WTC11 (cell line): ENCODE results near the gene GALNT17. TPM values are rescaled to one million over a fixed set of nuclear protein-coding genes. Genes with fewer than 3 reads are reported as not detected.

ENCODE experiments used
- ATAC-seq: fragments of 200-7000 bp; cut with Tn5 transposase; 2 replicates; pipeline ENCODE4 v1.10.0; 2021; ENCODE audit warnings: mild to moderate bottlenecking, moderate library complexity
- CTCF ChIA-PET: fragments of 300-600 bp; sonication (Branson Sonifier 250); formaldehyde crosslinking; loops from one replicate; lab custom pipeline; 2021; ENCODE audit warnings: antibody characterized with exemption; lab: Charles Lee
- POLR2A ChIA-PET: fragments of 350-600 bp; sonication (Branson Sonifier 250); formaldehyde crosslinking; loops from one replicate; lab custom pipeline; 2021; ENCODE audit warnings: antibody characterized with exemption; lab: Charles Lee
- DNase-seq: peaks from one replicate; pipeline ENCODE4 v3.0.0; 2021; ENCODE audit warnings: low spot score
- H3K27ac Mint-ChIP-seq: 2 replicates; pipeline ENCODE4 v1.8.0; 2021; ENCODE audit warnings: mixed read lengths
- H3K27me3 Mint-ChIP-seq: 2 replicates; pipeline ENCODE4 v1.8.0; 2021; ENCODE audit warnings: low read depth, mild to moderate bottlenecking, moderate library complexity, mixed read lengths
- H3K36me3 Mint-ChIP-seq: 2 replicates; pipeline ENCODE4 v1.8.0; 2021; ENCODE audit warnings: mixed read lengths
- H3K4me1 Mint-ChIP-seq: 2 replicates; pipeline ENCODE4 v1.8.0; 2022; ENCODE audit warnings: mixed read lengths
- H3K4me3 Mint-ChIP-seq: 2 replicates; pipeline ENCODE4 v1.8.0; 2021; ENCODE audit warnings: mild to moderate bottlenecking, moderate library complexity, mixed read lengths
- H3K9me3 Mint-ChIP-seq: 2 replicates; pipeline ENCODE4 v1.8.0; 2021; ENCODE audit warnings: mixed read lengths
- CREB1 ChIP-seq: sonication (generic); formaldehyde crosslinking; IDR thresholded peaks from 2 replicates; pipeline ENCODE4 v1.8.0; 2023; ENCODE audit warnings: mild to moderate bottlenecking, missing genetic modification reagents
- ELF4 ChIP-seq: sonication (generic); formaldehyde crosslinking; IDR thresholded peaks from 2 replicates; pipeline ENCODE4 v1.8.1; 2022; ENCODE audit warnings: low read depth, mild to moderate bottlenecking, moderate library complexity, missing genetic modification reagents
- ETV6 ChIP-seq: sonication (generic); formaldehyde crosslinking; IDR thresholded peaks from 2 replicates; pipeline ENCODE4 v1.8.1; 2022; ENCODE audit warnings: mild to moderate bottlenecking, missing genetic modification reagents
- GABPB1 ChIP-seq: sonication (generic); formaldehyde crosslinking; IDR thresholded peaks from 2 replicates; pipeline ENCODE4 v1.8.1; 2023; ENCODE audit warnings: mild to moderate bottlenecking, missing genetic modification reagents
- MXD4 ChIP-seq: fragments of 250-450 bp; sonication (Bioruptor Pico); IDR thresholded peaks from 2 replicates; pipeline ENCODE4 v1.8.0; 2021; ENCODE audit warnings: mild to moderate bottlenecking, moderate library complexity, borderline replicate concordance
- SP1 ChIP-seq: sonication (generic); formaldehyde crosslinking; conservative IDR thresholded peaks from 2 replicates; pipeline ENCODE4 v1.8.1; 2022; ENCODE audit warnings: missing genetic modification reagents
- TP53 ChIP-seq: sonication (generic); formaldehyde crosslinking; IDR thresholded peaks from 2 replicates; pipeline ENCODE4 v1.8.1; 2023; ENCODE audit warnings: mild to moderate bottlenecking, missing genetic modification reagents
- ZNF138 ChIP-seq: sonication (generic); formaldehyde crosslinking; conservative IDR thresholded peaks from 2 replicates; pipeline ENCODE4 v1.8.1; 2022; ENCODE audit warnings: mild to moderate bottlenecking, moderate library complexity, missing genetic modification reagents
- total RNA-seq: library from RNA; stranded (reverse); gene quantifications from 3 replicates; pipeline ENCODE4 v1.2.3, GENCODE V29; 2021
- TF ChIP-seq, protein P1 (sequence below): sonication (generic); formaldehyde crosslinking; IDR thresholded peaks from 2 replicates; pipeline ENCODE4 v1.8.1; 2023; ENCODE audit warnings: mild to moderate bottlenecking, missing genetic modification reagents
- TF ChIP-seq, protein P2 (sequence below): sonication (generic); formaldehyde crosslinking; IDR thresholded peaks from 2 replicates; pipeline ENCODE4 v1.8.1; 2023; ENCODE audit warnings: mild to moderate bottlenecking, missing genetic modification reagents
- TF ChIP-seq, protein P3 (sequence below): sonication (generic); formaldehyde crosslinking; IDR thresholded peaks from 2 replicates; pipeline ENCODE4 v1.8.1; 2022; ENCODE audit warnings: missing genetic modification reagents, borderline replicate concordance
- TF ChIP-seq, protein P4 (sequence below): sonication (generic); formaldehyde crosslinking; IDR thresholded peaks from 2 replicates; pipeline ENCODE4 v1.8.0; 2022; ENCODE audit warnings: mild to moderate bottlenecking, missing genetic modification reagents
- TF ChIP-seq, protein P5 (sequence below): fragments of 250-450 bp; sonication (Bioruptor Pico); IDR thresholded peaks from 2 replicates; pipeline ENCODE4 v2.1.2; 2022; ENCODE audit warnings: mild to moderate bottlenecking, moderate library complexity
- TF ChIP-seq, protein P6 (sequence below): sonication (generic); formaldehyde crosslinking; IDR thresholded peaks from 2 replicates; pipeline ENCODE4 v1.8.1; 2022; ENCODE audit warnings: mild to moderate bottlenecking, missing genetic modification reagents, moderate library complexity, borderline replicate concordance
- TF ChIP-seq, protein P7 (sequence below): fragments of 250-450 bp; sonication (Bioruptor Pico); IDR thresholded peaks from 2 replicates; pipeline ENCODE4 v1.8.0; 2021; ENCODE audit warnings: mild to moderate bottlenecking
- TF ChIP-seq, protein P8 (sequence below): sonication (generic); formaldehyde crosslinking; IDR thresholded peaks from 2 replicates; pipeline ENCODE4 v1.8.1; 2022; ENCODE audit warnings: mild to moderate bottlenecking, moderate library complexity, missing genetic modification reagents
- TF ChIP-seq, protein P9 (sequence below): sonication (generic); formaldehyde crosslinking; IDR thresholded peaks from 2 replicates; pipeline ENCODE4 v1.8.0; 2022; ENCODE audit warnings: mild to moderate bottlenecking, missing genetic modification reagents
- TF ChIP-seq, protein P10 (sequence below): sonication (generic); formaldehyde crosslinking; IDR thresholded peaks from 2 replicates; pipeline ENCODE4 v1.8.0; 2023; ENCODE audit warnings: mild to moderate bottlenecking, missing genetic modification reagents

Gene GALNT17
- total RNA-seq, 1 experiment from 2014 or later = 61.1 TPM

DNA sequence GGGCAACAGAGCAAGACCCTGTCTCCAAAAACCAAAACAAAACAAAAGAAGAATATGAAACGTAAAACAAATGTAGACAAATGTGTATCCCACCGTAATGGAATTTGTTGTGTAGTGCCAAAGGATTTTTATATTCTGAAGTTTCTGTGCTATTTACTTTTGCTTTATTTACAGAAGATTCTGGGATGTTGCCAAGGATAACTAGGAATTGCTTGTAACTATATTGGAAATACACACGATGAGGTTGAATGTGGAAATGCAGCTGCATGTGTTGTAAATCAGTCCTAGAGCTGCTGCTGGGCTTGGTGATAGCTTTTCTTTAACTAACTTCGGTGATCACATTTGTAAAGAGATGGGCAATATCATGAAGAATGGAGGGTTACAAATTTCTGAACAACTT is 39.5 kb downstream of the GALNT17 start (continued):
- TF ChIP-seq, protein P1, sequence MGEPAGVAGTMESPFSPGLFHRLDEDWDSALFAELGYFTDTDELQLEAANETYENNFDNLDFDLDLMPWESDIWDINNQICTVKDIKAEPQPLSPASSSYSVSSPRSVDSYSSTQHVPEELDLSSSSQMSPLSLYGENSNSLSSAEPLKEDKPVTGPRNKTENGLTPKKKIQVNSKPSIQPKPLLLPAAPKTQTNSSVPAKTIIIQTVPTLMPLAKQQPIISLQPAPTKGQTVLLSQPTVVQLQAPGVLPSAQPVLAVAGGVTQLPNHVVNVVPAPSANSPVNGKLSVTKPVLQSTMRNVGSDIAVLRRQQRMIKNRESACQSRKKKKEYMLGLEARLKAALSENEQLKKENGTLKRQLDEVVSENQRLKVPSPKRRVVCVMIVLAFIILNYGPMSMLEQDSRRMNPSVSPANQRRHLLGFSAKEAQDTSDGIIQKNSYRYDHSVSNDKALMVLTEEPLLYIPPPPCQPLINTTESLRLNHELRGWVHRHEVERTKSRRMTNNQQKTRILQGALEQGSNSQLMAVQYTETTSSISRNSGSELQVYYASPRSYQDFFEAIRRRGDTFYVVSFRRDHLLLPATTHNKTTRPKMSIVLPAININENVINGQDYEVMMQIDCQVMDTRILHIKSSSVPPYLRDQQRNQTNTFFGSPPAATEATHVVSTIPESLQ (CRISPR knock-in tag) = no peak
- TF ChIP-seq ETV6 (no peak), CREB1 (CRISPR knock-in tag) (no peak)
- TF ChIP-seq, protein P2, sequence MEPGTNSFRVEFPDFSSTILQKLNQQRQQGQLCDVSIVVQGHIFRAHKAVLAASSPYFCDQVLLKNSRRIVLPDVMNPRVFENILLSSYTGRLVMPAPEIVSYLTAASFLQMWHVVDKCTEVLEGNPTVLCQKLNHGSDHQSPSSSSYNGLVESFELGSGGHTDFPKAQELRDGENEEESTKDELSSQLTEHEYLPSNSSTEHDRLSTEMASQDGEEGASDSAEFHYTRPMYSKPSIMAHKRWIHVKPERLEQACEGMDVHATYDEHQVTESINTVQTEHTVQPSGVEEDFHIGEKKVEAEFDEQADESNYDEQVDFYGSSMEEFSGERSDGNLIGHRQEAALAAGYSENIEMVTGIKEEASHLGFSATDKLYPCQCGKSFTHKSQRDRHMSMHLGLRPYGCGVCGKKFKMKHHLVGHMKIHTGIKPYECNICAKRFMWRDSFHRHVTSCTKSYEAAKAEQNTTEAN = no peak
- TF ChIP-seq, protein P3, sequence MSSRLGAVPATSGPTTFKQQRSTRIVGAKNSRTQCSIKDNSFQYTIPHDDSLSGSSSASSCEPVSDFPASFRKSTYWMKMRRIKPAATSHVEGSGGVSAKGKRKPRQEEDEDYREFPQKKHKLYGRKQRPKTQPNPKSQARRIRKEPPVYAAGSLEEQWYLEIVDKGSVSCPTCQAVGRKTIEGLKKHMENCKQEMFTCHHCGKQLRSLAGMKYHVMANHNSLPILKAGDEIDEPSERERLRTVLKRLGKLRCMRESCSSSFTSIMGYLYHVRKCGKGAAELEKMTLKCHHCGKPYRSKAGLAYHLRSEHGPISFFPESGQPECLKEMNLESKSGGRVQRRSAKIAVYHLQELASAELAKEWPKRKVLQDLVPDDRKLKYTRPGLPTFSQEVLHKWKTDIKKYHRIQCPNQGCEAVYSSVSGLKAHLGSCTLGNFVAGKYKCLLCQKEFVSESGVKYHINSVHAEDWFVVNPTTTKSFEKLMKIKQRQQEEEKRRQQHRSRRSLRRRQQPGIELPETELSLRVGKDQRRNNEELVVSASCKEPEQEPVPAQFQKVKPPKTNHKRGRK (CRISPR knock-in tag) = no peak
- TF ChIP-seq, protein P4, sequence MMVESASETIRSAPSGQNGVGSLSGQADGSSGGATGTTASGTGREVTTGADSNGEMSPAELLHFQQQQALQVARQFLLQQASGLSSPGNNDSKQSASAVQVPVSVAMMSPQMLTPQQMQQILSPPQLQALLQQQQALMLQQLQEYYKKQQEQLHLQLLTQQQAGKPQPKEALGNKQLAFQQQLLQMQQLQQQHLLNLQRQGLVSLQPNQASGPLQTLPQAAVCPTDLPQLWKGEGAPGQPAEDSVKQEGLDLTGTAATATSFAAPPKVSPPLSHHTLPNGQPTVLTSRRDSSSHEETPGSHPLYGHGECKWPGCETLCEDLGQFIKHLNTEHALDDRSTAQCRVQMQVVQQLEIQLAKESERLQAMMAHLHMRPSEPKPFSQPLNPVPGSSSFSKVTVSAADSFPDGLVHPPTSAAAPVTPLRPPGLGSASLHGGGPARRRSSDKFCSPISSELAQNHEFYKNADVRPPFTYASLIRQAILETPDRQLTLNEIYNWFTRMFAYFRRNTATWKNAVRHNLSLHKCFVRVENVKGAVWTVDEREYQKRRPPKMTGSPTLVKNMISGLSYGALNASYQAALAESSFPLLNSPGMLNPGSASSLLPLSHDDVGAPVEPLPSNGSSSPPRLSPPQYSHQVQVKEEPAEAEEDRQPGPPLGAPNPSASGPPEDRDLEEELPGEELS (CRISPR knock-in tag) = no peak
- TF ChIP-seq, protein P5, sequence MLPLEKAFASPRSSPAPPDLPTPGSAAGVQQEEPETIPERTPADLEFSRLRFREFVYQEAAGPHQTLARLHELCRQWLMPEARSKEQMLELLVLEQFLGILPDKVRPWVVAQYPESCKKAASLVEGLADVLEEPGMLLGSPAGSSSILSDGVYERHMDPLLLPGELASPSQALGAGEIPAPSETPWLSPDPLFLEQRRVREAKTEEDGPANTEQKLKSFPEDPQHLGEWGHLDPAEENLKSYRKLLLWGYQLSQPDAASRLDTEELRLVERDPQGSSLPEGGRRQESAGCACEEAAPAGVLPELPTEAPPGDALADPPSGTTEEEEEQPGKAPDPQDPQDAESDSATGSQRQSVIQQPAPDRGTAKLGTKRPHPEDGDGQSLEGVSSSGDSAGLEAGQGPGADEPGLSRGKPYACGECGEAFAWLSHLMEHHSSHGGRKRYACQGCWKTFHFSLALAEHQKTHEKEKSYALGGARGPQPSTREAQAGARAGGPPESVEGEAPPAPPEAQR (CRISPR knock-in tag) = no peak

DNA sequence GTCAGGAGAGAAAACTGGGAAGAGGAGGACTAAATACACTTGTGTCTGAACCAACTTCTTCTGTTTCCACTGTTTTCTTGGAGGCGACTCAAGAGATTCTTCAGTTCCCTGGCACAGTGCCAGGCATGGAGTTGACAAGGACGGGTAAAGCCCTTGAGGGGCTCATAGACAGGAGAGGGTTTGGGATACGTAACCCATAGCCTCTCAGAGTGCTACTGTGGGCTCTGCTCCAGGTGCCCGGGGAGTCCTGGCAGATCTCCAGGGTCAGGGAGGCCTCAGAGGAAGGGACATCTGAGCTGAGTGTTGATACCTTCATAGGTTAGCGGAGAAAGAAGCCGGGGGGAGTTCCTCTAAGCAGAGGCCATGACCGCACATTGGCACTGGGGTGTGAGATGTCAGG is 42.0 kb downstream of the GALNT17 start:
- DNase-seq (no peak), ATAC-seq (no peak)
- Mint-ChIP-seq H3K9me3 (peaks cover 11% of the 10 kb centered on the region; the same call in 1 of the 2 replicates), H3K4me1 (peaks cover 10% of the 10 kb centered on the region), H3K36me3 (peaks cover 17% of the 10 kb centered on the region), H3K27ac (no peak overlapping the region), H3K4me3 (no peak overlapping the region), H3K27me3 (no peaks in the 10 kb centered on the region)
- CTCF ChIA-PET = no interaction called here
- POLR2A ChIA-PET = no interaction called here
- TF ChIP-seq GABPB1 (CRISPR knock-in tag) = no peak
- TF ChIP-seq, protein P6, sequence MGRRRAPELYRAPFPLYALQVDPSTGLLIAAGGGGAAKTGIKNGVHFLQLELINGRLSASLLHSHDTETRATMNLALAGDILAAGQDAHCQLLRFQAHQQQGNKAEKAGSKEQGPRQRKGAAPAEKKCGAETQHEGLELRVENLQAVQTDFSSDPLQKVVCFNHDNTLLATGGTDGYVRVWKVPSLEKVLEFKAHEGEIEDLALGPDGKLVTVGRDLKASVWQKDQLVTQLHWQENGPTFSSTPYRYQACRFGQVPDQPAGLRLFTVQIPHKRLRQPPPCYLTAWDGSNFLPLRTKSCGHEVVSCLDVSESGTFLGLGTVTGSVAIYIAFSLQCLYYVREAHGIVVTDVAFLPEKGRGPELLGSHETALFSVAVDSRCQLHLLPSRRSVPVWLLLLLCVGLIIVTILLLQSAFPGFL (CRISPR knock-in tag) = no peak
- TF ChIP-seq, protein P7, sequence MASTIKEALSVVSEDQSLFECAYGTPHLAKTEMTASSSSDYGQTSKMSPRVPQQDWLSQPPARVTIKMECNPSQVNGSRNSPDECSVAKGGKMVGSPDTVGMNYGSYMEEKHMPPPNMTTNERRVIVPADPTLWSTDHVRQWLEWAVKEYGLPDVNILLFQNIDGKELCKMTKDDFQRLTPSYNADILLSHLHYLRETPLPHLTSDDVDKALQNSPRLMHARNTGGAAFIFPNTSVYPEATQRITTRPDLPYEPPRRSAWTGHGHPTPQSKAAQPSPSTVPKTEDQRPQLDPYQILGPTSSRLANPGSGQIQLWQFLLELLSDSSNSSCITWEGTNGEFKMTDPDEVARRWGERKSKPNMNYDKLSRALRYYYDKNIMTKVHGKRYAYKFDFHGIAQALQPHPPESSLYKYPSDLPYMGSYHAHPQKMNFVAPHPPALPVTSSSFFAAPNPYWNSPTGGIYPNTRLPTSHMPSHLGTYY (CRISPR knock-in tag) = no peak
- TF ChIP-seq TP53 = no peak
- no peak for TF ChIP-seq MXD4 (CRISPR knock-in tag)
- no peak for TF ChIP-seq ZNF138
- TF ChIP-seq, protein P8, sequence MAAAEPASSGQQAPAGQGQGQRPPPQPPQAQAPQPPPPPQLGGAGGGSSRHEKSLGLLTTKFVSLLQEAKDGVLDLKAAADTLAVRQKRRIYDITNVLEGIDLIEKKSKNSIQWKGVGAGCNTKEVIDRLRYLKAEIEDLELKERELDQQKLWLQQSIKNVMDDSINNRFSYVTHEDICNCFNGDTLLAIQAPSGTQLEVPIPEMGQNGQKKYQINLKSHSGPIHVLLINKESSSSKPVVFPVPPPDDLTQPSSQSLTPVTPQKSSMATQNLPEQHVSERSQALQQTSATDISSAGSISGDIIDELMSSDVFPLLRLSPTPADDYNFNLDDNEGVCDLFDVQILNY (CRISPR knock-in tag) = no peak
- TF ChIP-seq, protein P9, sequence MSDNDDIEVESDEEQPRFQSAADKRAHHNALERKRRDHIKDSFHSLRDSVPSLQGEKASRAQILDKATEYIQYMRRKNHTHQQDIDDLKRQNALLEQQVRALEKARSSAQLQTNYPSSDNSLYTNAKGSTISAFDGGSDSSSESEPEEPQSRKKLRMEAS (CRISPR knock-in tag) = no peak
- no peak for TF ChIP-seq SP1 (CRISPR knock-in tag)
- TF ChIP-seq, protein P10, sequence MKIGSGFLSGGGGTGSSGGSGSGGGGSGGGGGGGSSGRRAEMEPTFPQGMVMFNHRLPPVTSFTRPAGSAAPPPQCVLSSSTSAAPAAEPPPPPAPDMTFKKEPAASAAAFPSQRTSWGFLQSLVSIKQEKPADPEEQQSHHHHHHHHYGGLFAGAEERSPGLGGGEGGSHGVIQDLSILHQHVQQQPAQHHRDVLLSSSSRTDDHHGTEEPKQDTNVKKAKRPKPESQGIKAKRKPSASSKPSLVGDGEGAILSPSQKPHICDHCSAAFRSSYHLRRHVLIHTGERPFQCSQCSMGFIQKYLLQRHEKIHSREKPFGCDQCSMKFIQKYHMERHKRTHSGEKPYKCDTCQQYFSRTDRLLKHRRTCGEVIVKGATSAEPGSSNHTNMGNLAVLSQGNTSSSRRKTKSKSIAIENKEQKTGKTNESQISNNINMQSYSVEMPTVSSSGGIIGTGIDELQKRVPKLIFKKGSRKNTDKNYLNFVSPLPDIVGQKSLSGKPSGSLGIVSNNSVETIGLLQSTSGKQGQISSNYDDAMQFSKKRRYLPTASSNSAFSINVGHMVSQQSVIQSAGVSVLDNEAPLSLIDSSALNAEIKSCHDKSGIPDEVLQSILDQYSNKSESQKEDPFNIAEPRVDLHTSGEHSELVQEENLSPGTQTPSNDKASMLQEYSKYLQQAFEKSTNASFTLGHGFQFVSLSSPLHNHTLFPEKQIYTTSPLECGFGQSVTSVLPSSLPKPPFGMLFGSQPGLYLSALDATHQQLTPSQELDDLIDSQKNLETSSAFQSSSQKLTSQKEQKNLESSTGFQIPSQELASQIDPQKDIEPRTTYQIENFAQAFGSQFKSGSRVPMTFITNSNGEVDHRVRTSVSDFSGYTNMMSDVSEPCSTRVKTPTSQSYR (CRISPR knock-in tag) = no peak
- no peak for TF ChIP-seq ELF4 (CRISPR knock-in tag)
